ENCODE measurements around the gene BRD4.

The BRD4 gene

GRCh38 chr19:15332311-15332996 lies at the start of gene BRD4:
TSS of gene BRD4 (minus strand) at chr19:15332539. CDS start at chr19:15273099, 59,440 bp downstream.
- H3K4me3 ChIP-seq (ENCODE audit: control insufficient read depth, low read depth, low read length) = peak within 1 kb of the TSS; percentile 90
- TF ChIP-seq CTCF (conservative IDR thresholded peaks at IDR 0.05; ENCODE audit: control insufficient read depth, insufficient read depth, low read depth, low read length) = no peak
- peak; percentile 36 for DNase-seq (ENCODE audit: low read depth)

DNA sequence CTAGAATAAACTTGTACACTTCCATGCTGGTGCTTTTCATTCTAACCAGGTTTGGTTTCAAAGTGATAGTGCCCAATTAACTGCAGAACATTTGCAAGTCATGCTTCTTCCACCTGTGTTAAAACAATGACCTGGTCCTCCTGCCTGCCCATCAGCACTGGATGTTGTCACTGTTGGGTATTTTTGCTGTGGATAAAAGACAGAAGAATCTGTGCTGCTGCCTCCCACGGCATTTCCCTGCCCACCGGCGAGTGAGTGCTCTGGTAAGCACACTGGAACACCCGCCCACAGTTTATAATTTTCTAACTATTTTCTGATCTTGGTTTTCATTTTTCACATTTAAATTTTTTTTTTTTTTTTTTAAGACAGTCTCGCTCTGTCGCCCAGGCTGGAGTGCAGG lies 49.5 kb upstream of the BRD4 start:
- DNase-seq (ENCODE audit: low read depth) = no peak
- H3K4me3 ChIP-seq (ENCODE audit: control insufficient read depth, low read depth, low read length) = no peak overlapping the region
- no peak for TF ChIP-seq CTCF (conservative IDR thresholded peaks at IDR 0.05; ENCODE audit: control insufficient read depth, insufficient read depth, low read depth, low read length)

GRCh38 chr19:15381429-15381828 lies 49.1 kb upstream of the BRD4 start:
- no peak for TF ChIP-seq CTCF (conservative IDR thresholded peaks at IDR 0.05; ENCODE audit: control insufficient read depth, insufficient read depth, low read depth, low read length)
- no peak for DNase-seq (ENCODE audit: low read depth)
- H3K4me3 ChIP-seq (ENCODE audit: control insufficient read depth, low read depth, low read length) = no peak overlapping the region

- peak overlapping the region; percentile 58 for H3K4me3 ChIP-seq (ENCODE audit: control insufficient read depth, low read depth, low read length)
- peak; percentile 42 for DNase-seq (ENCODE audit: low read depth)
- TF ChIP-seq CTCF (conservative IDR thresholded peaks at IDR 0.05; ENCODE audit: control insufficient read depth, insufficient read depth, low read depth, low read length) = no peak
These were observed 47.8 kb upstream of the BRD4 start for GRCh38 chr19:15379999-15380647.

GRCh38 chr19:15379083-15379998 lies 47.0 kb upstream of the BRD4 start, which contains the start of gene AKAP8:
TSS of gene AKAP8 (minus strand) at chr19:15379787. CDS start at chr19:15379731, 56 bp downstream.
- peak; percentile 98 for DNase-seq (ENCODE audit: low read depth)
- TF ChIP-seq CTCF (conservative IDR thresholded peaks at IDR 0.05; ENCODE audit: control insufficient read depth, insufficient read depth, low read depth, low read length) = no peak
- peak within 1 kb of the TSS; percentile 96 for H3K4me3 ChIP-seq (ENCODE audit: control insufficient read depth, low read depth, low read length)

DNA sequence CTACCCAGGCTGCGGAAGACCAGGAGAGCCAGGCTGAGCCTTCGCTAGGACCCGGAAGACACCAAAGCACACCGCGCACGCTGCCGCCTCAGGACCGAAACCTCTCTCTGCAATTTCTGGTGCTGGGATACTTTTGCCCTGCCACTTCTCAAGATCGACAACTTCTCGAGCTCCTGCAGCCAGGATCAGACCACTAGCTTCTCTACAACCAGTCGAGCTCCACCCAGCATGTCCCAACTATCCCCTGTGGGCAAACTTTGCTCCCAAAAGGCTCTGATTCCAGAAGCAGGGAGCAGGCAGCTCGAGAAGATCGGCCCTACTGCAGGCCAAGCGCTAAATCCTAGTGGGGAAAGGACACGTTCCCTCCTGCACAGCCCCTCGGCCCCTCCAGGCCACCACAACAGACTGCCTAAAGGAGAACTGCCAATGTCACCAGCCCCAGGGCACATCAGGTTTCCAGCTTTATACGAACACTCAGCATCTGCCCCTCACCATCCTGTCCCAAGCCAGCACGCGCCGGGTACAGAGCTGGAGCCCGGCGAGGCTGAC lies 46.3 kb upstream of the BRD4 start:
- peak overlapping the region; percentile 96 for H3K4me3 ChIP-seq (ENCODE audit: control insufficient read depth, low read depth, low read length)
- DNase-seq (ENCODE audit: low read depth) = peak; percentile 44
- no peak for TF ChIP-seq CTCF (conservative IDR thresholded peaks at IDR 0.05; ENCODE audit: control insufficient read depth, insufficient read depth, low read depth, low read length)

Data from fibroblast of mammary gland (primary cell).